Stimulated activated CD8-positive, alpha-beta memory T cell treated with anti-CD3 and anti-CD28 coated beads, Interleukin-15, amount 100 ng/mL, for 48 hours (primary cell): Measurements from ENCODE around the gene MPG.

ENCODE experiments used
- DNase-seq, 2 donors: peaks; one replicate each; pipeline ENCODE4 v3.0.0-alpha.2; 2020; ENCODE audit warnings: low read depth in 2 of 2

MPG gene

DNA sequence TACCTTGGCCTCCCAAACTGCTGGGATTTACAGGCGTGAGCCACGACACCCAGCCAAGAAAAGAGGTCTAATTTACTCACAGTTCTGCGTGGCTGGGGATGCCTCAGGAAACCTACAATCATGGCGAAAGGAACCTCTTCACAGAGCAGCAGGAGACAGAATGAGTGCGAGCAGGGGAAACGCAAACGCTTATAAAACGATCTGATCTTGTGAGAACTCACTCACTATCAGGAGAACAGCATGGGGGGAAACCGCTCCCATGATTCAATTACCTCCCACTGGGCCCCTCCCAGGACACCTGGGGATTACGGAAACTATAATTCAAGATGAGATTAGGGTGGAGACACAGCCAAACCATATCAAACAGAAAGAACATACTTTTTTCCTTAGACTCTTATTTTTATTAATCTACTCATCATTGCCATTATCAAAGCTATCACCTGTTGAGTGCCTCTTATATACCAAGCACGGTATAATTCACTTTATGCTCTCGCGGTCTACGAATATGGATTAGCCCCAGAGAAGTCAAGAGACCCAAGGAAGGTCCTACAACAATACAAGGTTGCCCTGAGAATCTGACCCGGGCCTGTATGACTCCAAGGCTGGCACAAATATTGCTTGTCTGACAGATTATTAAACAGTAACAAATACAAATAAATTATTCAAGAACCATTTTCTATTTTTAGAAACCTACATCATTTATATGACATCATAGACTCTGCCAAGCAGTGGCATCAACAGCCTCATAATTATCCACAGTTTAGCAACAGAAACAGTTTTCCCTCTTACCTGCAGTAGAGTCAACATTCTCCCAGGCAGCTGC is 27.0 kb upstream of the MPG start:
- DNase-seq = no peak

DNA sequence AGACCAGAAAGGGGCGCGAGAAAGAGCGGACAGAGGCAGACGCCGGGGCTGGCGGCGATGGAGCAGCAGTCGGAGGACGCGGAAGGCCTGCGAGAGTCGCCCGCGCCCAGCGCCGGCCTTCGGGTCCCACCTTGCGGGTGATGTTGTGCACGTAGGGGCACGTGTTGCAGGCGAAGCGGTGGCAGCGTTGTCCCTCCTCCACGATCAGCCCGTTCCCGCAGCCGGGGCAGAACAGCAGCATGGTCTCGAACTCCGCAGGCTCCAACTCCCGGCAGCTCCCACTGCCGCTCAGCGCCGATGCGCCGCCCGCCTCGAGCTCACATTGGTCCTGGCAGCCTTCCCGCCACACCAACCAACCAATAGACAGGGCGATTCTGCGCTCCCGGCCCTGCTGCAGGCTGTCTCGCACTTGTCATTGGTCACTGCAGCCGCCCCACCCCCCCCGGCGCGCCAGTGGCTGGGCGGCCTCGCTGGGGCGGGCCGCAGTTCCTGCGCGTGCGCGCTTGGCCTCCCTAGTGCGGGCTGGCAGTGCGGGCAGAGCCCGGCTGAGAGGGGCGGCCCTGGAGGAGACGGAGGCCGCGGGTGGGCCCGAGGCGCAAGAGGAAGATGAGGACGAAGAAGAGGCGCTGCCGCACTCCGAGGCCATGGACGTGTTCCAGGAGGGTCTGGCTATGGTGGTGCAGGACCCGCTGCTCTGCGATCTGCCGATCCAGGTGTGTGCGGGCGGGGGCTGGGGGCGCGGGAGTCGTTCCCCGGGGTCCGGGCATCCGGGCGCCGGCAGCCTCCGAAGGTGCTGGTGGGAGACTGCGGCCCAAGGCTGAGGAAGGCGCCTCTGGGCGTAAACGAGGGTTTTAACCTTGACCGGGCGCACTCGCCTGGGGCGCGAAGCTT is 24.4 kb upstream of the MPG start, which contains the start of the genes POLR3K and SNRNP25:
Gene POLR3K, minus strand, starts transcription at position 263 of the 891 bp plus-strand sequence. Its CDS starts 22 bp downstream, at position 241.
Gene SNRNP25, plus strand, starts transcription at position 483 of the 891 bp plus-strand sequence. Its CDS starts 189 bp downstream, at position 672.
- DNase-seq = peak; percentile 97 to 99

DNA sequence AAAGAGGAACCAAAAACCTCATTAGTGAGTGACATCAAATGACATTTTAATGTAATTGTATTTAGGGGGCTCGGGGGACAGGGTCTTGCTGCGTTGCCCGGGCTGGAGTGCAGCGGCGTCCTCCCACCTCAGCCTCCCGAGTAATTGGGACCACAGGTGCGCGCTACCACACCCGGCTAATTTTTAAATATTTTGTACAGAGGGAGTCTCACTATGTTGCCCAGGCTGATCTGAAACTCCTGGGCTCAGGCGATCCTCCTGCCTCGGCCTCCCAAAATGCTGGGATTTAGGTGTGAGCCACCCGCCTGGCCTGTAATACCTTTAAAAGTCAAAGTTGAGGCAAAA is 23.8 kb upstream of the MPG start:
- DNase-seq = no peak

DNA sequence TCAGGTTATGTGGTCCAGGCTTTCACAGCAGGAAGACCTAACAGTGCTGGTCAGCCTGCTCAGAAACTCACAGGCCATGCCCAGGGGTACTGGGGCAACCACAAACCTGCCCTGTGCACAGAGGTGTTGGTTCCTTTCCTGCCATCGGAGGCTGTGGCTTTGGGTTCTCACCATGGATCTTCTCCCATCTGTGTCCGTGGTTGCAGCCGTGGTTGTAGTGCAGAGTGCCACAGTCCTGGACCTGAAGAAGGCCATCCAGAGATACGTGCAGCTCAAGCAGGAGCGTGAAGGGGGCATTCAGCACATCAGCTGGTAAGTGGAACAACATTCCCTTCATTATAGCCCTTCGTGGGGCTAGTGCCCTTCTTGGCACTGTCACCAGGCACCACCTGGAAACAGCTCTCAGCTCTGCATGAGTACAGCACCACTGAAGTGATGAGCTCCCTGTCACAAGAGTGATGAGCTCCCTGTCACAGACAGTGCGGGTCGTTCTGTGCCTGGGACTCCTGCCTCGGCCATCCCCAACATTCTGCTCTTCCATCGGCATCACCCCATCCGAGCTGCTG is 22.4 kb upstream of the MPG start:
- no peak for DNase-seq

DNA sequence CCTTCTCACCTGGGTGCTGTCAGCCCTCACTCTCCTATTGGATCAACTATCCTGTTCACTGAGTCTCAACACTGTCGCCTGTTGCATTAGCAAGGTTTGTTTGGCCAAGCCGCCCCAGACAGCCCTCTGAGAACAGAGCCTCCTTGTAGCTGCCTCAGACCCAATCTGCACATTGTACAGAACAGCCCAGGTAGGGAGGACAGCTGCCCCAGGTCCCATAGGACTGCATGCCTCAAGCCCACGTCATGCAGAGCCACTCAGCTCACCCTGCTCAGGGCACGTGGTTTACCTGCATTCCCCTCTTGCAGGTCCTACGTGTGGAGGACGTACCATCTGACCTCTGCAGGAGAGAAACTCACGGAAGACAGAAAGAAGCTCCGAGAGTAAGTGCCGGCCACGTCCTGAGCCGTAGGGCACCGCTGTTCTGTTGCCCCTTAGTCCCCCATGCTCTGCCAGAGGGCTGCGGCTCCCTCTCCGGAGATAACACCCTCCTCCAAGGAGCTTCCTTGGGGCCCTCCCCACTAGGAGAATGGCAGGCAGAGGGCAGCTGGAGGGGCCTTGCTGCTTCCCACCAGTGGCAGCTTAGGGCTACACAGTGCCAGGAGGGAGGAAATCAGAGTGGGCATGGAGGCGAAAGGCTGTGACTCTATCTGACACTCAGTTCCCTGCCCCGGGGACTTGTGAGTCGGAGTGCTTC is 21.6 kb upstream of the MPG start:
- no peak for DNase-seq

DNA sequence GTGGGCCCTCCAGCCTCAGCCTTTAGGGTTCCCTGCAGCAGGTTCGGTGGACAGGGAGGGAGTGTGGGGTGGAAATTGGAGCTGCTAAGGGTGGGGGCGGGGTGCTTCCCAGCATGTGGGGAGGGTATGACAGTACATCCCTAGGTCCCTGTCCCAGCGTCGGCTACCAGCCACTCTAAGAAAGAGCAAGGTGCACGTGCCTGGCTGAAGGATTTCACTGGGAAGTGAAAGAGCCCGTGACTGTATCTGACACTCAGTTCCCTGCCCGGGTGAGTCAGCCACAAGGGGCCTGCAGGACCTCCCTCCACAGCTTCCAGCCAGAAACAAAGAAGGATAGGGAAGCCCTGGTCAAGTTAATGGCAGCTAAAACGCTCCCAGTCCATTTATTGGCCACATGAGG is 20.3 kb upstream of the MPG start:
- no peak for DNase-seq

DNA sequence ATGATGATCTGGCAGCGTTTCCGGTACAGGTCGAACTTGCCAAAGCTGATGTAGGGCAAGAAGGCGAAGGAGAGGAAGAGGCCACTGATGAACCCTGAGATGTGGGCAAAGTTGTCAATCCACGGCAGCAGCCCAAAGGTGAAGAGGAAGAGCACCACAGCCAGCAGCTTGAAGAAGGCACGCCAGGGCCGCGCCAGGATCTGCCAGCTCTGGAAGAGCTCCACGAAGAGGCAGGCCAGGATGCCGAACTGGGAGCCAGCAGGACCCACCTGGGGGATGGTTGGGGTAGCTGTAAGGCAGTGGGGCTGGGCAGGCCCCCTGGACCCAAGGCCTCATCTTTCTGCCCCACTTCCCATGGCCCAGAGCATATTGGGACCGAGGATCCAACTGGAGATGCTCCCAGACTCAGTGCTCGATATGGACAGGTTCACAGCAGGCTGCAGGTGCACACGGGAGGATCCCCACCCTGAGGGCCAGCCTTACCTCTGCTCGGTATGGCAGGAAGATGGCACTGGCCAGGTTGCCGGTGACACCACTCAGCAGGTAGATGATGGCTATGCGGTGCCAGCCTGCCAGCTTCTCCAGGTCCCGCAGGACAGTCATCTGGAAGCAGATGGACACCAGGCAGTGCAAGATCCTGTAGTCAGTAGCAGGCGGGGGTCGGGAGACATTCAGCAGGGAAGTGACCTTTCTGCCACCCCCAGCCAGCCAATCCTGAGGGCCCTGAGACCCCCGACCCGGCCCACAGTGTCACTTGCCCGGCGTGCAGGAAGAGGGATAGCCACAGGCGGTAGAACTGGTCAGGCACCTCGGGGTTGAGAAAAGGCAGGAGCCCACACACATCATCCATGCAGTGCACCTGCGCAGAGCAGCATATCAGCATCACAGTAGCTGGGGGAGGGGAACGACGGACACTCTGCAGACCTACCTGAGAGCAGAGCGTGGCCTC is 19.3 kb upstream of the MPG start:
- DNase-seq = no peak

DNA sequence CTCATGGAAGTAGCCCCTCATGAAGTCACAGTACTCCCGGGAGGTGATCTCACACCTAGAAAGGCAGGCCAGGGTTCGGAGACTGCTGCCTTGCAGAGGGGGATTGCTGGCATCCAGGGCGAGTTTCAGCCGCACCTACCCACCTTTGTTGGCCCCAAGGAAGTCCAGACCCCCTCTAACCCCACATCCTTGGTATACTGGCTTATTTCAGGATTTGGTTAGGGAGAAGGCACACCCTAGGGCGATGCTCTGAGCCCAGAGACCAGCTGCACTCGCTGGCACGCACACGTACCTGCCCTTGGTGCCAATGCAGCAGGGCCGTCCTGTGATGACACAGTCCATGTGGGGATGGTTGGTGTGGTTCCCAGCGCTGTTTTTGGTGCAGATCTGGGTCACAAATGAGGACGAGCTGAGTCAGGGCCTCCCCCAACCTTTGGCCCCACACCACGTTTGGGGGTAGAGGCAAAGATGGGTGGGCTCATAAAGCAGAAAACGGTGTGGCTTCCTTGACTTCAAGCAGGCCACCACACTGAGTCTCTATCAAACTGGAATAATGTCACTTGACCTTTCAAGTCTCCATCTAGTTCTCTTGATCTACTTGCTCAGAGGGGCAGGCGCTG is 18.5 kb upstream of the MPG start:
- DNase-seq = no peak

DNA sequence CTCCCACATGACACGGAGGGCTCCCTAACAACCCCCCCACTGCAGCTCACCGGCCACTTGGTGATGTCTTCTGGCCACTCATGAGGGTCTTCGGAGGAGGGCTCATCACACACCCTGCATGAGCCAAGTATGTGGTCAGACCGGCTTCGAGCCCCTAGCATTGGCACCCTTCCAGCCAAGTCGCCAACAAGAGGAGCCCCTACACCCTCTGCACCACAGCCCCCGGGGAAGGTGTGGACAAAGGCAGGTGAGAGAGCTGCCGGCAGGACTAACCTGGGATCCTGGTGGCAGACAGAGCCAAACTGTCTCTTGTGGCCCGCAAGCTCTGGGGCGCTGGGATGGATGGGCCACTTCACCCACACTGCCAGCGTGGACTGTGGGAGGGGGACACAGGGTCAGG is 17.9 kb upstream of the MPG start:
- no peak for DNase-seq

DNA sequence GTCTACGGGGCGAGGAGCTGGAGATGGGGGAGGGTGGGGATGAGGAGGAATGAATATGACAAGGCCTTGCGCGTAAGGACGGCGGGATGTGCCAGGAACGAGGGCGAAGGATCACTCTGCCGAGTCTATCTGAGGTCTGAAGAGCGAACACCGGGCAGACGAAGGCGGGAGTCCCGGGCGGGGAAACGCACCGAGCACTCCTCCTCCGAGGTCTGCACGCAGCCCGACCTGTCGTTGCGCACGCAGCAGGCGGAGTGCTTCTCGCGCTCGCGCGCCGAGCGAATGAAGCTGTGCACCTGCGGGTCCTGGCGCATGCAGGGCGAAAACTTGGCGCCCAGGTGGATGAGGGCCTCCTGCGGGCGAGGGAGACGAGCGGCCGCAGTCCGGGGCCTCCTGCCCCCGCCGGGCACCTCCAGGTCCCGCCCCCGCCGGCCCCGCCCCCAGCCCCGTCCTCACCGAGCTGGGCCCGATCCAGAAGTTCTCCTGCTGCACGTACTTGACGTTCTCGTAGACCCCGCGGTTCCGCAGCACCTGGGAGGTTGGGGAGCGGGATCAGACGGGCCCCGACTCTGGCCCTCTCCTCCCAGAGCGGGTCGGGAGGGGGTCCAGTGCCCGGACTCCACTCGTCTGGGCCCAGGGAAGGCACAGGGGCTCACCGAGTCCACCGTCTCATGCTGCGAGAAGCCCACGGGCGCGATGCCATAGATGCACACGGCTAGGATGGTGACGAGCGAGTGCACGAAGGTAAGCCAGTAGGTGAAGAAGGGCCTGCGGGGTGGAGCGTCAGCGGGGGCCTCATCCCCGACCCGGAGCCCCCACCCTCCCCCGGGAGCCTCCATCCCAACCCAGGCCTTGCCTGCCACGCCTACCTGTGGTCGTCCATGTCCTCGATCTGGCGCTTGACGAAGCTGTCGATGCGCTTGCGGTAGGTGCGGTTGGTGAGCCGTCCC is 16.8 kb upstream of the MPG start:
- DNase-seq = no peak

DNA sequence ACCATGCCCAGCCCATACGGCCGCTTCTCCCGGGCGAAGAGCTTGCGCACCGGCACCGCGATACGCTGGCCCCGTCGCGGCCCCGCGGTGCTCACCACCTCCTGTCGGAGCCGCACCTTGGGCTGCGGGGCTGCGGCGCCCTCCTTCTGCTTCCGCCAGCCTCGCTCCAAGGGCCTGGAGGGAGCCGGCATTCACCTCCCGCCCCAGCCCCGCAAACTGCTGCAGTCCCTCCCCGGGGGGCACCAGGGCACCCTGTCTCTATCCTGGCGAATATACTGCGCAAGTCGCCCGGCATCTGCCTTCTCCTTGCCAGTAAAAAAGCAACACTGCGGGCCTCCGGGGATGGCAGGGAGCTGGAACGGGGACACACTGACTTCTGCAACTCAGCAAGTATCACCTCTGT is 16.1 kb upstream of the MPG start:
- DNase-seq = no peak

DNA sequence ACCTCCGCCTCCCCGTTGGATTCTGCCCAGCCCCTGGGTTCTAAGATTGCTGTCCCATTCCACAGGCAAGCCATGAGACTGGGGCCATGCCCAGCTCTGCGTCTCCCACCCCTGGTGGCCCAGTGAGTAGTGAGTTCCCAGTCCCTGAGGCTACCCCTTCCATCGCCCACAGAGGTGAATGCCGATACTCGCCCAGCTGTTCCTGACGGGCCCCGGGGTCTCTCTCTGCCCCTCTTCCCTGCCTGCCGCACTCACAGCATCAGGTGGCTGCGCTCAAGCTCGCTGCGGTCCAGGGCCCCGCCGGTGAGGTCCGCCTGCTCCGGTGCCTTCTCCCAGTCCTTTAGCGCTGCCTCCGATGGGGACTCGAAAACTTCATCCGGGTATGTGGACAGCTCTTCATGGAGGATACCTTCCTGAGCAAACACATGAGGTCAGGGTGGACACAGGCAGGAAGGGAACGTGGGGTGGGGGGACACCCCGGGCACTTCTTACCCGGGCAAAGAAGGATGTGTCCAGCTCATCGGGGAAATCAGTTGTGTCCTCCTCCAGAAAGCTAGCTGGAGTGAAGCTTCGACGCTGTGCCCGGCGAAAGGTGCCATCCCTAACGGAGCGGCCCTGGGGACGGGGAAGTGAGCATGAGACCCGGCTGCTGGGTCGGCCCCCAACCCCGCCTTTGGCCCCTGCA is 15.6 kb upstream of the MPG start:
- no peak for DNase-seq

DNA sequence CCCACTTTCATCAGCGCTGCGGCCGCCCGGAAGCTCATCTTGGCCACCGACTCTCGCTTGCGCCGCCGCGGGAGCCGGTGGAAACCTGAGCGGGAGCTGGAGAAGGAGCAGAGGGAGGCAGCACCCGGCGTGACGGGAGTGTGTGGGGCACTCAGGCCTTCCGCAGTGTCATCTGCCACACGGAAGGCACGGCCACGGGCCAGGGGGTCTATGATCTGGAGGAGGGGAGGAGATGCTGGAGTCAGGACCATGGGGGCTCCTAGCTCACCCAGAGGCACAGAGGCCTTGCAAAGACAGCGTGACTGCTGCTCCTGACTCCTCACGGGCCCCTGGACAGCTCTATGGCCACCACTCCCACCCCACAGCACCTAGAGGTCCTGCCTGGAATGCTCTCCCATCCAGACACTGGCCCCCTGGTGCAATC is 15.0 kb upstream of the MPG start:
- DNase-seq = no peak

DNA sequence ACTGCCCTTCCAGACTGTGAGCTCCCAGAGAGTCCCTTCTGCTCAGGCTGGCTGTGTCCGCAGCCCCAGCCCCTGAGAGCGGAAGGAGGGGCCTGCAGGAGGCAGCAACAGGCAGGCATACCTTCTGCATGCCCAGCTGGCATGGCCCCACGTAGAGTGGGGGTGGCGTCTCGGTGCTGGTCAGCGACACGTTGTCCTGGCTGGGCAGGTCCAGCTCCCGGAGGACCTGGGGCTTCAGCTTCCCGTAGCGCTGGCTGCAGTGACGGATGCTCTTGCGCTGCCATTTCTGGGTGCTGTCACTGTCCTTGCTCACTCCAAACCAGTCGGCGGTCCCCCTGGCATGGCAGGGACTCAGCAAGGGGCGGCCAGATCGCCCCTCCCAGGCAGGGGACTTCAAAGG is 14.6 kb upstream of the MPG start:
- no peak for DNase-seq

DNA sequence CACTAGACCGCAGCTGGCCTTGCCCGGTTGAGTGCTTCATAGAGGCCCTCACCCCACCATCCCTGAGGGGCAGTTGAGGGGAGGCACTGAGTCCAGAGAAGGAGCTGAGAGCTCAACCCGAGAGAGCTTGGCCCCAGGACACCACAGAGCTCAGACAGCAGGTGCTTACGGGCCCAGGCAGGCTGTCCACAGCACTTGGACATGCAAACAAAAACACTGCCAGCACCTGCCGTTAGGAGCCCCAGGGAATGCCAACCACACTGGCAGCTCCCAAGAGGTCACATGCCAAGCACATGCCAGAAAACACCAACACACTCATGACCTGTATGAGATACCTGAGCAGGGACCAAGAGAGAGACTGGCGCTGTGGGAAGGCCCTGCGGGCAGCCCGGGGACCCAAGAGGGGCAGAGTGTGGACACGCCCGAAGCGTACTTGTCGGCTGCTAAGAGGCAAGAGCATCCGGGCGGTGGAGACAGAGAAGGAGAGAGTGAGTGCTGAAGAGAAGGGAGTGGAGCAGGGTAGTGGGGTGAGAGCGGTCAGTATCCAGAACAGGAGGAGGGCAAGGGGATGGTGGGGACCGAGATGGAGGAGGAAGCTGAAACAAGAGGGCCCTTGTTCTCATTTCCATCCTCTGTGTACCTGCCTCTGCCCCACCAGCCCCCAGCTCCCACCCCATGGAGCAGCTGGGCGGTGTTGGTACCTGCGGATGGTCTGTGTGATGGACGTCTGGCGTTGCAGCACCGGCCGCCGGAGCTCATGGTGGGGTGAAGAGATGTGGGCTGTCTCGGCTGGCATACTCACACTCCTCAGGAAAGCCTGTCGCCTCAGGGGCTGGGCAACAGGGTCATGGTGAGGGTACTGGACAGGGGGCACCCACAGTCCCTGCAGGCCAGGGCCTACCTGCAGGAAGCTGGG is 13.8 kb upstream of the MPG start:
- no peak for DNase-seq

DNA sequence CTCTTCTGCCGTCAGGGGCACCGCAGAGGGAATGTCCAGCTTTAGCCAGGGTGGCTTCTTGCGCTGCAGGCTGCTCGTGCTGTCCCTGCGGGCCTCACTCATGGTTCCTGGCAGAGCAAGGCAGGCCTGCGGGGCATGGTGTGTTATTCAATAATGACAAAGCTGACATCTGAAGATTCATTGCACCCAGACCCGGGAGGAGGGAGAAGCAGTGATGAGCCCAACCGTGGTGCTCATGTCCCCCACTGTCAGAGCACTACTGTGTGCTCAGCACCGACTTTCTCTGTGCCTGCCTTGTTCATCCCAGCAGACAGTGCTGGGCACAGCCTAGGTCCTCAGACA is 13.1 kb upstream of the MPG start:
- DNase-seq = no peak

DNA sequence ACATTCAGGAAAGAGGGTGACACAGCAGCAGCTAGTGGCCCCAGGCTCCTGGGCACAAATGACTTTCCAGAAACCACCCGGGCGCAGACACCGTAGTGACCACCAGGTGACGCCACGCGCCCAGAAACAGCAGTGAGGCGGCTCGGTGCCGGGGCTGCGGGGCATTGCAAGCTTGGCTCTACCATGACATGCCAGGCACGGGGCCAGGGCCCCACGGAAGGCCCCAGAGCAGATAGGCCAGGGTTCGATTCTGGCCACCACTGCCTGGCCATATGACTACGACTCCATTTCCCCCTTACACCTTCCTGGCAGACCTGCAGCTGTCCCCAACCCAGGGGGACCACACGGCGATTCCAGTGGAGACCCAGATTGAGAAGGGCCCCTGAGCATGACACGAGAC is 12.3 kb upstream of the MPG start:
- peak; percentile 77 to 81 for DNase-seq
